Neural cell (in vitro differentiated cells): ENCODE data around the gene GPC2.
"Not testable (repeated sequence)": the region's sequence is repeated elsewhere in the genome, so short reads cannot be mapped to it uniquely, and the experiment has no call there.

Source experiments
- EP300 ChIP-seq: fragments of 450-650 bp; conservative IDR thresholded peaks from 2 replicates; pipeline ENCODE4 v1.6.1; 2014; ENCODE audit warnings: antibody characterized with exemption, mild to moderate bottlenecking, moderate library complexity; ENCODE audit not compliant: poor library complexity, severe bottlenecking
- MXI1 ChIP-seq: fragments of 450-650 bp; conservative IDR thresholded peaks from 2 replicates; pipeline ENCODE4 v1.6.1; 2014; ENCODE audit warnings: antibody characterized with exemption, mild to moderate bottlenecking; ENCODE audit not compliant: poor library complexity, severe bottlenecking
- POLR2AphosphoS5 ChIP-seq: IDR thresholded peaks from 2 replicates; pipeline ENCODE4 v1.6.1; 2012
- TF ChIP-seq, protein P1 (sequence below): fragments of 450-650 bp; IDR thresholded peaks from 2 replicates; pipeline ENCODE4 v1.5.1; 2014; ENCODE audit warnings: antibody characterized with exemption, mild to moderate bottlenecking, moderate library complexity; ENCODE audit not compliant: poor library complexity, severe bottlenecking

DNA sequence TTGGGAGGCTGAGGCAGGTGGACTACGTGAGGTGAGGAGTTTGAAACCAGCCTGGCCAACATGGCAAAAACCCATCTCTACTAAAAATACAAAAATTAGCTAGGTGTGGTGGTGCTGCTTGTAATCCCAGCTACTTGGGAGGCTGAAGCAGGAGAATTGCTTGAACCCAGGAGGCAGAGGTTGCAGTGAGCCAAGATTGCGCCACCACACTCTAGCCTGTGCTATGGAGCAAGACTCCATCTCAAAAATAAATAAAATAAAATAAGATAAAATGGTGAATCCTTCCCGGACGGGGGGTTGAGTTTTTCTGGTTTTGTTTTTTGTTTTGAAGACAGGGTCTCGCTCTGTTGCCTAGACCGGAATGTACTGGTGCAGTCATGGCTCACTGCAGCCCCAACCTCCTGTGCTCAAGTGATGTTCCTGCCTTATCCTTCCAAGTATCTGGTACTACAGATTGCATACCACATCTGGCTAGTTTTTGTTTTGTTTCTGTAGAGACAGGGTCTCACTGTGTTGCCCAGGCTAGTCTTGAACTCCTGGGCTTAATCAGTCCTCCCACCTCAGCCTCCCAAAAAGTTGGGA is 15.2 kb upstream of the GPC2 start:
- not testable (repeated sequence) for TF ChIP-seq POLR2AphosphoS5, EP300, MXI1
- TF ChIP-seq, protein P1, sequence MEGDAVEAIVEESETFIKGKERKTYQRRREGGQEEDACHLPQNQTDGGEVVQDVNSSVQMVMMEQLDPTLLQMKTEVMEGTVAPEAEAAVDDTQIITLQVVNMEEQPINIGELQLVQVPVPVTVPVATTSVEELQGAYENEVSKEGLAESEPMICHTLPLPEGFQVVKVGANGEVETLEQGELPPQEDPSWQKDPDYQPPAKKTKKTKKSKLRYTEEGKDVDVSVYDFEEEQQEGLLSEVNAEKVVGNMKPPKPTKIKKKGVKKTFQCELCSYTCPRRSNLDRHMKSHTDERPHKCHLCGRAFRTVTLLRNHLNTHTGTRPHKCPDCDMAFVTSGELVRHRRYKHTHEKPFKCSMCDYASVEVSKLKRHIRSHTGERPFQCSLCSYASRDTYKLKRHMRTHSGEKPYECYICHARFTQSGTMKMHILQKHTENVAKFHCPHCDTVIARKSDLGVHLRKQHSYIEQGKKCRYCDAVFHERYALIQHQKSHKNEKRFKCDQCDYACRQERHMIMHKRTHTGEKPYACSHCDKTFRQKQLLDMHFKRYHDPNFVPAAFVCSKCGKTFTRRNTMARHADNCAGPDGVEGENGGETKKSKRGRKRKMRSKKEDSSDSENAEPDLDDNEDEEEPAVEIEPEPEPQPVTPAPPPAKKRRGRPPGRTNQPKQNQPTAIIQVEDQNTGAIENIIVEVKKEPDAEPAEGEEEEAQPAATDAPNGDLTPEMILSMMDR: not testable (repeated sequence)
